ENCODE data around the gene GAPT.

GAPT gene

GRCh38 chr5:58486290-58486689 lies 4.9 kb upstream of the GAPT start:
- no peak for DNase-seq (ENCODE audit: low read depth)
- no peak for TF ChIP-seq CTCF (IDR thresholded peaks at IDR 0.05; ENCODE audit: low read depth, low read length, missing control alignments)
- H3K4me3 ChIP-seq (ENCODE audit: low read depth, low read length), result no peak overlapping the region
- in situ Hi-C loops (cut with HindIII; ENCODE audit: low sequenced_read_pairs), result no loop called here

GRCh38 chr5:58490402-58491050 lies 709 bp upstream of the GAPT start:
- H3K4me3 ChIP-seq (ENCODE audit: low read depth, low read length), result no peak overlapping the region
- DNase-seq (ENCODE audit: low read depth), result no peak
- in situ Hi-C loops (cut with HindIII; ENCODE audit: low sequenced_read_pairs), result no loop called here
- no peak for TF ChIP-seq CTCF (IDR thresholded peaks at IDR 0.05; ENCODE audit: low read depth, low read length, missing control alignments)

GRCh38 chr5:58493141-58493540 lies 1.9 kb downstream of the GAPT start:
- H3K4me3 ChIP-seq (ENCODE audit: low read depth, low read length), result no peak overlapping the region
- in situ Hi-C loops (cut with HindIII; ENCODE audit: low sequenced_read_pairs), result no loop called here

GRCh38 chr5:58496488-58496887 lies 5.3 kb downstream of the GAPT start:
- TF ChIP-seq CTCF (IDR thresholded peaks at IDR 0.05; ENCODE audit: low read depth, low read length, missing control alignments), result no peak
- no peak overlapping the region for H3K4me3 ChIP-seq (ENCODE audit: low read depth, low read length)
- no peak for DNase-seq (ENCODE audit: low read depth)
- in situ Hi-C loops (cut with HindIII; ENCODE audit: low sequenced_read_pairs), result loop anchor here (5.0 kb wide), 1 partner anchor 356 kb away; no protein-coding TSS in a partner anchor

More at GRCh38 chr5:58493141-58493540, 1.9 kb downstream of the GAPT start:
- no peak for DNase-seq (ENCODE audit: low read depth)
- TF ChIP-seq CTCF (IDR thresholded peaks at IDR 0.05; ENCODE audit: low read depth, low read length, missing control alignments), result no peak

- no peak overlapping the region for H3K4me3 ChIP-seq (ENCODE audit: low read depth, low read length)
- TF ChIP-seq CTCF (IDR thresholded peaks at IDR 0.05; ENCODE audit: low read depth, low read length, missing control alignments), result no peak
- DNase-seq (ENCODE audit: low read depth), result no peak
- in situ Hi-C loops (cut with HindIII; ENCODE audit: low sequenced_read_pairs), result loop anchor here (5.0 kb wide), 1 partner anchor 355 kb away; no protein-coding TSS in a partner anchor
Measured at GRCh38 chr5:58497386-58497785, 6.2 kb downstream of the GAPT start.

GRCh38 chr5:58497921-58498320 lies 6.7 kb downstream of the GAPT start:
- in situ Hi-C loops (cut with HindIII; ENCODE audit: low sequenced_read_pairs), result loop anchor here (5.0 kb wide), 1 partner anchor 354 kb away; no protein-coding TSS in a partner anchor
- TF ChIP-seq CTCF (IDR thresholded peaks at IDR 0.05; ENCODE audit: low read depth, low read length, missing control alignments), result no peak
- no peak for DNase-seq (ENCODE audit: low read depth)
- no peak overlapping the region for H3K4me3 ChIP-seq (ENCODE audit: low read depth, low read length)

All from astrocyte of the cerebellum (primary cell).